ENCODE results near the gene OTOG.

Gene OTOG

GRCh38 chr11:17521106-17521900 lies 25.8 kb upstream of the OTOG start:
- DNase-seq = no peak

GRCh38 chr11:17522655-17523054 lies 24.4 kb upstream of the OTOG start:
- DNase-seq = no peak

- no peak for DNase-seq
These were observed 22.8 kb upstream of the OTOG start for GRCh38 chr11:17524221-17524620.

GRCh38 chr11:17525570-17525969 lies 21.5 kb upstream of the OTOG start:
- DNase-seq = no peak

GRCh38 chr11:17526326-17526725 lies 20.7 kb upstream of the OTOG start:
- DNase-seq = no peak

GRCh38 chr11:17526931-17527627 lies 20.0 kb upstream of the OTOG start:
- DNase-seq = no peak

GRCh38 chr11:17527628-17527995 lies 19.4 kb upstream of the OTOG start:
- DNase-seq = no peak

- DNase-seq = peak; percentile 75
These were observed 18.8 kb upstream of the OTOG start for GRCh38 chr11:17528181-17528691.

- no peak for DNase-seq
These were observed 17.9 kb upstream of the OTOG start for GRCh38 chr11:17528906-17529843.

- DNase-seq = no peak
These were observed 17.2 kb upstream of the OTOG start for GRCh38 chr11:17529844-17530185.

GRCh38 chr11:17531071-17531600 lies 15.9 kb upstream of the OTOG start:
- DNase-seq = no peak

GRCh38 chr11:17531636-17532113 lies 15.4 kb upstream of the OTOG start:
- DNase-seq = no peak

GRCh38 chr11:17532784-17533183 lies 14.3 kb upstream of the OTOG start:
- DNase-seq = no peak

- DNase-seq = no peak
These were observed 13.7 kb upstream of the OTOG start for GRCh38 chr11:17533341-17533740.

GRCh38 chr11:17533778-17534415 lies 13.2 kb upstream of the OTOG start:
- no peak for DNase-seq

GRCh38 chr11:17535488-17535887 lies 11.6 kb upstream of the OTOG start:
- no peak for DNase-seq

GRCh38 chr11:17537261-17537660 lies 9.8 kb upstream of the OTOG start:
- DNase-seq = no peak

- no peak for DNase-seq
These were observed 9.0 kb upstream of the OTOG start for GRCh38 chr11:17538054-17538453.

- no peak for DNase-seq
These were observed 8.3 kb upstream of the OTOG start for GRCh38 chr11:17538731-17539130.

GRCh38 chr11:17540807-17541206 lies 6.3 kb upstream of the OTOG start:
- DNase-seq = no peak

- no peak for DNase-seq
These were observed 5.7 kb upstream of the OTOG start for GRCh38 chr11:17541330-17541885.

- peak; percentile 22 for DNase-seq
These were observed 4.8 kb upstream of the OTOG start for GRCh38 chr11:17542249-17542648.
